ENCODE measurements around the gene CCDC85C.

CCDC85C gene

DNA sequence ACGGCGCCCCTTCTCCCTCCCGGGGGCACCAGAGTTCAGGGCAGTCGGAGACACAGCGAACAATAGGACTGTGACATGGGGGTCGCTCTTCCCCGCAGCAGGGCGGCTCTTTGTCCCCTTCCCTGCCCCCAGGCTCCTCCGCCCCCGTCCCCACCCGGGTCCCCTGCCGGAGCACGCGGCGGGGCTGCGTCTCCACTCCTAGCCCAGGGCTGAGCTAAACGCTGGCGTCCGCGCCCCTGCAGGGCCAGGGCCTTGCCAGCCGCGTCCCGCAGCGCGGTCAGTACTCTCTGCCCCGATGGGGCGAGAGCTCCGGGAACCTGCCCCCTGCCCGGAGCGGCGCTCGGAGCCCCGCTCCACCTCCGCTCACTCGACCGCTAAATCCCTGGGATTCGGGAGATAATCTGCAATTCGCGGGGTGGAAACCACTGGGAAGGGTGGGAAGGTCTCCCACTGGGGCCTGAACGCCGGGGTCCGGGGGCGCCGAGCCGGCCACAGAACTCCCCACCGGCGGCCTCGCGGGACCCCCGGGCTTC lies 825 bp upstream of the CCDC85C start:
- DNase-seq: no peak

DNA sequence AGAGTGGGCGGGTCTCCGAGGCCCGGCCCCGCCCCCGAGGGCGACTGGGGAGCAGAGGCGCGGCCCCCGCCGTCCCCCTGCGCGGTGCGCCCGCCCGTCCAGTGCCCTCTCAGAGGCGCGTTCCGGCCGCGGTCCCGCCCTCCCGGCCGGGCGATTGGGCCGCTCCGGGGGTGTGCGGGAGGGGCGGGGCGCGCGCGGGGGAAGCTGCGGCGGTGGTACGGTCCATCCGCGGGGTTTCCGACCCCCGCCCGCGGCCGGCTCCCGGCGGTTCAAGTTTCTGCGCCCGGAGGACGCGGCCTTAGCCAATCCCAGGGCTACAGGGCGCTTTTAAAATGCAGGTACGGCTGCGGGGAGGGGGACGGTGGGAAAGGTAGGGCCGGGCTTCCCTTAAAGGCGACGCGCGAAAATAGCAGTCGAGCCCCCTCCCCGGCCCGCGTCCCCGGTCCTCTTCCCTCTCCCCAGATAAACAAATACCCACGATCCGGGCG lies 315 bp upstream of the CCDC85C start:
- DNase-seq: no peak

DNA sequence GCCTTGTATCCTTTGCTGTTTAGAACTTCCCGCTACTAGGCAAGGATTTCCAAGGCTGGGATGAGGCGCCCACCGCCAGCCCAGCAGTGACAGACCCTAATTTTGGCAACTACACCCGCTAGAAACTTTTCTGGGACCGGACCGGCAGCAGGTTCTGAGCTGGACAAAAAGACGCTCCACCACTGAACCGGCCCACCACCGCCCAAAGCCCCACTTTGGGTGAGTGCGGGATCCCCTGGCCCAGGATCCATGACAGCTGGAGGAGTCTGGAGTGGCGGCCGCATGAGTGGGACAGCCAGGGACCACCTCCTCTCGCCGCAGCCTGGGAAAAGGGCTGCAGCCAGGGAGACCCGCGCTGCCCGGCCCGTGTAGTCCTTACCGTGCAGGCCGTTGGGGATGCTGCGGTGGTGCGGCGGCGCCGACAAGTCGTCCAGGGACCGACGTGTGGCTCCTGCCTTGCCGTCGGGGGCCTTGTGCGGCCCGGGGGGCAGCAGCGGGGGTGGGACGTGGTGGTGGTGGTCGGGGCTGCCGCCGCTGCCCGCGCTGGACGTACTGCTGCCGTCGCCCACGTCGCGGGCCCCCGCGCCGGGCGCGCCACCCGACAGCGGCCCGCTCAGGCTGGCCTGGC lies 1.1 kb downstream of the CCDC85C start:
- DNase-seq: no peak

DNA sequence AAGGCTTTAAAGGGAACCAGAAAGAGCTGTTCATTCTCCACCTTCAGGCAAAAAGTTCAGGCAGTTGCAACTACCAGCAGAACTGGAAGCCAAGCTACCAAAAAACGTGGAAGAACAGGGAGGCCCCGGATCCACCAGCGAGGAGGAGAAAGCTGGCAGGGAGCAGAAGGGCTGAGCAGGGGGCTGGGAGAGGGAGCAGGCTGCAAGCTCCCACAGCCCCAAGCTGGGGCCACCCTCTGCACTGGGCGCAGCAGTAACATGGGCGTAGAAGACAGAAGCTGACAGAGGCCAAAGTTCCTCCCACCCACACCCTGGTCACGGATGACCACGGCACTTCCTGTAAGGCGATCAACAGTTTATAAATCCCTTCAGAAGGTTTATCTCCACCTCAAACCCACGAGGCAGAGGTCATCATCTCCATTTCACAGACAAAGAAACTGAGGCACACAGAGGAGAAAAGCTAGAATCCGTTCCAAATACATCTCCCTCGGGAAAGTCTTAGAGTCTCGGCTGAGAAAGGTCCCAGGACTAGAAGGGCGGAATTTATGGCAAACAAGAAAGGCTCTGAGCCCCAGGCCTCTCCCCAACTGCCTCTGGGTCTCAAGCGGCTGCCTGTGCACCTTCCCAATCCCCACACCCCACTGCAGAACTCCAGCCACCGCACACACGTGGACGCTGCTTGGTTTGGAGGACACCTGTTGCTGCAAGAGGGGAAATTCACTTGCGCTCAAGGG lies 1.8 kb downstream of the CCDC85C start:
- no peak for DNase-seq

DNA sequence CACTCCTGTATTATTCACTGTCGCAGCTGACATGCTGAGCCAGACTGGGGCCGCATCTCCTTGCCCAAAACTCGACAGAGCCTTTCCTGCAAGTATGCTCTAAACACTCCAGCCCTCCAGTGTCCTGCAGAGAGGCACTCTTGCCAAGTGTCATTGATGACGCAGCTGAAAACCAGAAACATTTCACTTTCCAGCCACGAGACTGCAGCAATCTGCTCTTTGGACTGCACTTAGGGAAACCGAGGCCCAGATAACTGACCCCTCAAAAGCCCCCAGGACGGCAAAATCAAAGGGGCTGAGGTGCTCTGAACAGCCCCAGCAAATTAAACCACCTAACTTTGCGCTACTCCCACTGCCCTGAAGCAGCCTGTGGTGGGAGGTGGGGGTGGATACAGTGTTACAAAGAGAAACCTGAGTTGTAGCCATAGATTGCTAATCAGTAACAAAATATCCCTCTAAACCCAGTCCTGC lies 2.6 kb downstream of the CCDC85C start:
- DNase-seq: no peak

DNA sequence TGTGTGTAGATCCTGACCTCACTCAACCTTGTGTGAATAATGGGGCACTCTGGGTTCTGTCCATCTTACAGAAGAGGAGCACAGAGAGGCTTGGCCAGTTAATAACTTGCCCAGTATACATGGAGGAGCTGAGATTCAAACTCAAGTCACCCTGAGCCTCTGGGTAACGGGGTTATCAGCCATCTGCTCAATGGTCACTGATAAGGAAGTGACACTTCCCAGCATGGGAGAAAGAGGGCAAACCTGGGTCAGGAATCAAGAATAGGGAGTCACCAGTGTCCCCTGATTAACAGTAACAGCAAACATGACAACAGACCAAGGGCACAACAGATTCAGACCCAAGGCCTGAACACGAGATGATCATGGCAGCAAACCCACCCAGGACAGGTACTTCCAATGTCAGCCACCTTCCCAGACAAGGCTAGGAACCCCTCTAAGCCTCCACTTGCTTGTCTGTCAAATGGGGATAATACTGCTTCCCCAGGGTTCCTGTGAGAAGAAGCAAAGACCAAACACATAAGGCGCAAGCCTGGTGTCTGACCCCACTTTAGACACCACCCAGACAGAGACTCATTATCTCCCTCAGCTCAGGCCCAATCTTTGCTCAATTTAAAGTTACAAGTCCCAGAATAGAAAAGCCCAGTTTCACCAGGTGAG lies 3.6 kb downstream of the CCDC85C start:
- DNase-seq: no peak

DNA sequence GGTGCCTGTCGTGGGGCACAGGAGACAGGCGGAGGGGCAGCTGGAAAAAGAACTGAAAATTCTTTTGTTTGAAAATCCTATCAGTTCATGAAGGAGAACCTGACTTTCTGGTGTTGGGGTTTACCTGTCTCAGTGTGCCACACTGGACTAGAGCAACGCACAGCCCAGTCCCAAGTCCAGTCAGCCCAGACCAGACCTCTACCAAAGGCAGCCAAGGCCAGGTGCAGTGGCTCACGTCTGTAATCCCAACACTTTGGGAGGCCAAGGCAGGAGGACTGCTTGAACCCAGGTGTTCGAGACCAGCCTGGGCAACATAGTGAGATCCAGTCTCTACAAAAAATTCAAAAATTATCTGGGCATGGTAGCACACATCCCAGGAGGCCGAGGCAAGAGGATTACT lies 4.6 kb downstream of the CCDC85C start:
- DNase-seq: no peak

DNA sequence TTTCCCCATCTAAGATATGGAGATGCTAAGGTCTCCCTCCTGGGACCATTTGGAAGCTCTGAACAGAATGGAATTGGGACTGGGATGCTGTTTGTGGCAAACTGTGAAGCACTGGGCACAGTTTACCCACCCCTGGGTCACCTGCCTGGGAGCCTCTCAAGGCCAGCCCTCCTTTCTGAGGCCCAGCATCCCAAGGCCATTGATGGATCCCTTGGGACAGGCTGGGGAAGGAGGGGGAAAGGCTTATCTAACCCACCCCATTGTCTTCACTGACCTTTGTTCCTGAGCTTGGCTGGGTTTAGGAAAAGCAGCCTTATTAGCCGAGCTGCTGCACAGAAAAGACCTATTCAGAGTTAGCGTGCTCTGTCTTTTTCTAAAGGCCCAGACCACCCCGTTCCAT lies 5.2 kb downstream of the CCDC85C start:
- no peak for DNase-seq

DNA sequence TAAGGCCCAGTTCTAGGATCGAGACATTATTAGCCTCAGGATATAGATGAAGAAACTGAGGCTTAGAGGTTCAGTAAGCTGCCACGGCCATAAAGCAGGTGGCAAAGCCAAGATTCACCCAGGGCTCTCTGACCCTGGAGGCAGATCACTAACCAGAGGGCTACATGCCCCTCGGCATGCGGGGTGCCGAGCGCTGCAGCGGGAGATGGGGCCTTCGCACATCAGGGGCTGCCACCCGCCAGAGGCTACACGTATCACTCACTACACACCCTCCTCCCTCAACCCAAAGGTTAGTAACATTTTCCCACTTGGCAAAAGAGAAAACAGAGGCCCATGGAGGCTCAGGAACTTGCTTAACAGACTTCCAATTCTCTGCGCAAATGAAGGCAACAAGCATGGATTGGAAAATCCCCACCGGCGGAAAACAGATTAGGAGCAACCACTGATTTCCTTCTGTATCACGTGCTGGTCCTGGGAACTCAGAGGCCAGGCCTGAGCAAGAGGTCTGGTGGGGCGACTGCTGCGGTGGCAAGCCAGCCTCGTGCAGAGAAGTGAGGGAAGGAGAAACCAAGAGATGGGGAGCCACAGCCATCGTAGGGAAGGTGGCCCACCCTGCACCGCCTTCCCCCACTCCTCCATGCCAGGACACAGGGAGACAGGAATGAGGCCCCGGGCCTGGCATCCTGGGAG lies 6.0 kb downstream of the CCDC85C start:
- DNase-seq: no peak

DNA sequence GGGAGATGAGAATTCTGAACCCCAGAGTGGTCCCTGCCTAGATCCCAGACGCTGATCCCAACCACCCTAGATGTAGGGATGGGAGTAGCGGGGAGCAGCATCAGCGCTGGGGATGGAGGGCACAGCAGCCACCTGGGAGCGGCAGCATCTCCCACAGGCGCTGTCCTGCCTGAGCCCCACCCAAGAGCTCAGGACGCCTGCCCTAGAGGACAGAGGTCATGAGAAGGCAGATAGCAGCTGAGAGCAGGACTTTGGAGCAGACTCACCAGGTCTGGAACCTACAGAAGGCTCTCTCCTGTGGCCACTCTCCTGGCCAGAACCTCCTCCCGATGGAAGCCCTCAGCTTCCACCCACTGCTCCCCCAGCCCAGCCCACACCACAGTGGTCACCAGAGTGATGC lies 7.2 kb downstream of the CCDC85C start:
- no peak for DNase-seq

DNA sequence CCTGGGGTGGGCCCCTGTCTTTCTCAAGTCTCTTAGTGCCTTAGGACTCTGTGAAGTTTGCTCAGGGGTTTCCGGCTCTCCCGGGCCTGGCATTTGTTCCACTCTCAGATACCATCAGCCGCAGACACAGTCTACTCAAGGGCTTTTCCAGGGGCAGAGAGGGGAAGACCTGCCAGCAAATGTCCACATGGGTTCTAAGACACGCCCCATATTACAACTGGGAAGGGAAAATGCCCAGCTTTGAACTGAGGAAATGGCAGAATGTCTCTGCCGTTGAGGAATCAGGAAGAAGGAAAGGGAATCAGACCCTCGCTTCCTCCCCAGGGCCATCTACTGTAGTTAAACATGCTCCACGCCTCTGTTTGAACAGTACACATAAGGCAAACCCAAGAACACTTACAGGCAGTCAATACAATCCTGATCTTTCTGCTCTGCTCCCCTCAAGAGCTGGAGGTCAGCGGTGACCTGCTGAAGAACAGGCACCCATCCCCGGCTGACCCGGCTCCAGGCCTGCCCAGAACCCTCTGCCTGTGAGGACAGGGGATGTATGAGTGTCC lies 7.9 kb downstream of the CCDC85C start:
- no peak for DNase-seq

DNA sequence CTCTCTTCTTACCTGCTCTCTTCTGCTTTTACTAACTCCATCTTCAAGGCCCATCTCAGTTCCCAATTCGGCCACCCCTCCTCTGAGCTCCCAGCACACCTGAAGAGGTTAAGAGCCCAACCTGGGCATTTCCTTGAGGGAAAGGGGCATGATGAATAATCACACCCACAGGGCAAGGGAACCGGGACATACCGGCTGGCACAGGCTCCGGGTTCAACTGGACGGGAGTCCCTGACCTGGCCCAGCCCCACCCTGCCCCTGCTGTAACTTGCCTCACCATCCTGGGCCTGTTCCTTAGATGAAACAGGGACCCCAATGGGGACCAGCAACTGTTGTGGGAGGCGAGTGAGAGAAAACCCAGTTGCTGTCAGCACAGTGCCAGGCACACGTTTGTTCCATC lies 8.5 kb downstream of the CCDC85C start:
- DNase-seq: no peak

DNA sequence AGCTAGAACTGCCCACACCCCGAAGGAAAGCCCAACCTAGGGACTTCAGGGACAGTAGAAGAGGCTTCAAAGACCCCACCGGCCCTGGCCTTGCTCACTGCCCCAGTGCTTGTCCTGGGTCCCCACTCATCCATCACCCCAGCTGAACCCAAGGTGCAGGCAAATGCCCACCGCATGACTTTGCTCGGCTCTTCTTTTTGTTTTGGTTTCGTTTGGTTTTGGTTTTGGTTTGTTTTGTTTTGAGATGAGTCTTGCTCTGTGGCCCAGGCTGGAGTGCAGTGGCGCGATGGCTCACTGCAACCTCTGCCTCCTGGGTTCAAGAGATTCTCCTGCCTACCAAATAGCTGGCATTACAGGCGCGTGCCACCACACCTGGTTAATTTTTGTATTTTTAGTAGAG lies 9.0 kb downstream of the CCDC85C start:
- DNase-seq: no peak

DNA sequence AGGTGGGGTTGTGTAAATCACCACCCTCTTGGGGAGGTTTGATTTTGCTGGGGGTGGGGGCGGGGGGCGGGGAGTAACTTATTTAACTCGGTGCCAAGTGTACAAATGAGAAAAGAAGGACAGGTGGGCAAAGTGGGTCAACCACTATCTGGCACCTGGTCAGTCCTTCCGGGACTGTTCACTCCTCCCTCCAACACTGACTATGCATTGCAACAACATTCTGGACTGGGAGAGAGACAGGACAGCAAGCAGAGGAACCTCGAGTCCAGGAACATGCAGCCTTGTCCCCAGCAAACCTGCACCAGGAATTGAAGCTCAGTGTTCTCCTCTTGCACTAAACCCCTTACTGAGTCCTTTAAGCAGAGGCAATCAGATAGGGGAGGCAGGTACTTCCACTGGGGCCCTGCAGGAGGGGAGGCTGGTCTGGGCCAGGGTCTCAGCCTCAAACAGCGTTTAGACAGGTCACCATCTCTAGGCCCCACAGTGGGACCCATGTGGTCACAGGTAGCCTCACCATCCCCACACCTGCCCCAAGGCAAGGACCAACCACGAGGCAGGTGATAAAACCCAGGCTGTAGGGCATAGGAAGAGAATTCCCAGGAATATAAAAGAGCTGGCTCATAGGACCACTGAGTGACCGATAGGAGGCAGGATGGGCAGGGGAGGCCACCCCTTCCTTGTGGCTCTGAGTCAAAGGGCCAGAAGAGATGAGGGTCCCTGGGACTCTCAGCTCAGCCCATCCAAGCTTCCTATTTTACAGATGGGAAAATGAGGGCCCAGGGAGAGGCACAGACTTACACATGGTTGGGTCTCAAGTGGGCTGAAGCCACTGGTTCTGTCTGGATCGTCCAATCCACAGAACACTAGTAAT lies 9.8 kb downstream of the CCDC85C start:
- no peak for DNase-seq

DNA sequence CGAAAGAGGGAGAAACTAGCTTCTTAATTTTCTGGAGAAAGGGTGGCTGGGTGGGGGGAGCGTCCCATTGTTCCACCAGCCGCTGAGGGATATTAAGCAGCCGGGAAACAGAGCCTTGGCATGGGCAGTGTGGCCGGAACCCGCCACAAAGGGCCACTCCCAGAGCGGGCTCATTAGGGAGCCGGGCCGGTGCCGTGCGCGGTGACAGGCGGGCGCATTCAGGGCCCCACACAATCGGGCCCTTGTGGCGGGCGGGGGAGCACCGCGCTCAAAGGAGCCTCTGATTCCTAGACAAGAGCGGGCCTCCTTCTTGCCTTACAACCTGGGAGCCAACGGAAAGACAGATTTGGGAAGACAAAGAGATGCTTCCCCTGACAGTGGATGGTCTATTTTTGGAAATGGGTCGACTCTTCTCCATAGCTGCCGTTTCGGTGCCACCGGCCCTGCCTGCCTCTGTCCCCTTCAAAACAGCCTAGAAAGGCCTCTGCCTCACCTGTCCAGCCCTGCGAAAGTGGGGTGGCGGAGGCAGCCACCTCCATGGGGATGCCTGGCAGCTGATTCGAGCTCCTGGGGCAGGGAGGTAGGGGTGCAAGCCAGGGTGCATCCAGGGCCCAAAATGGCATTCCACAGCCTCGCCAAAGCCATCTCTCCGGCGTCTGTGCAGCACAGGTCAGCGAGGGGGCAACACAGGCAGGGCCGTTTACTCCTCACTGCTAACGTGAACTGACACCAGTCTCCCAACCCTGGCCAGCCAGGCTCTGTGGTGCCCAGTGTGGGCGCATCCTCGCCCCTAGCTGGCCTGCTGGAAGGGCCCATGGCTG lies 10.9 kb downstream of the CCDC85C start:
- DNase-seq: no peak

DNA sequence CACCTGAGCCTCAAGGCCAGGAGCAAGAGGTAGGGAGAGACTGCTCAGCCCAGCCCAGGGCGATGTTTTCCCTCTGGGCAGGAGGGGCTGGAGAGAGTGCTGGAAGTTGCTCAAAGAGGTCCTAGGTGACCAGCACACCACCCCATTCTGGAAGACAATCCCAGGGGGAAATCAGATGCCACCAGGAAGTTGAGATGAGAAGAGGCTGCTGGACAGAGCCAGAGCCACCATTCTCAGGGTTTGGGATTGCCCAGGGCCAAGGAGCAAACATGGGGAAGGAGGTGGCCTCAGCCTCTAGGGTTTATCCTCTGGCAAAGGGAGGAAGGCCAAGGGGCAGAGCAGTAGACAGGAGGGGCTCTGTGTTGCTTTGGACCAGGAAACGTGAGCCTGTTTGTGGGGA lies 11.6 kb downstream of the CCDC85C start:
- DNase-seq: no peak

DNA sequence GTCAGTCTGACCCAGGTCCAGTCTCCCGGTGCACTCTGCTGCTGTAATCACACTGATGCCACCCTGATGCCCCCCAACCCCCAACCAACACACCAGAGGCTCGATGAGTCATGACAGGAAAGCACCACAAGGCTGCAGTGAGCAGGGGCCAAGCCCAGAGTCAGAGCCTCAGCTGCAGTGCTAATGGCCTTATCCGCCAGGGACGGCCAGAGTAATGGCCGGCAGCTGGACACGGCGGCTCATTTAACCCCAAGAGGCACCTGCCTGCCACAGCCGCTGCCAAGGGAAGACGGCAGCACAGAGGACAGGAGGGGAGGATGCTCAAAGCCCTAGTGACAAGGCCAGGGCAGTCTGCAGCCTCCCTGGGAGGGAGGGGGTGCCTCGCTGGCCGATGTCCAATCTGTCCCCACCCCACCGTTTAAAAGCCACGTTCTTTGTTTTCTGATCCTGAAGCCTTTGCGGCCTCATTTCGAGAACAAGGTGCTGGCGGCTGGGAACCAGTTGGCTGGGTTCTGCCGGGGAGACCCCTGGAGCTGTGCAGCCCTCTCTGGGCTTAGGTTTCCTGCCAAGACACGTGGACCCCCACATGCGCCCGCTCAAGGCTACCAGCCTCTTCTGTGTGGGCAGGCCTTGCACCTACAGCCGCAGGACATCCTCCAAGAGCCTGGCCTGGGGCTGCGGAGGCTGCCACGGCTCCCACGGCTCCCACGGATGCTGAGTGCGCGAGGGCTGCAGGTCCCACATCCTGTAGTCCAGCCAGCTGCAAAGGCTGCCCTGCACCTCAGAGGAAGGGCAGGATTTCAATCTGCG lies 13.1 kb downstream of the CCDC85C start:
- no peak for DNase-seq

DNA sequence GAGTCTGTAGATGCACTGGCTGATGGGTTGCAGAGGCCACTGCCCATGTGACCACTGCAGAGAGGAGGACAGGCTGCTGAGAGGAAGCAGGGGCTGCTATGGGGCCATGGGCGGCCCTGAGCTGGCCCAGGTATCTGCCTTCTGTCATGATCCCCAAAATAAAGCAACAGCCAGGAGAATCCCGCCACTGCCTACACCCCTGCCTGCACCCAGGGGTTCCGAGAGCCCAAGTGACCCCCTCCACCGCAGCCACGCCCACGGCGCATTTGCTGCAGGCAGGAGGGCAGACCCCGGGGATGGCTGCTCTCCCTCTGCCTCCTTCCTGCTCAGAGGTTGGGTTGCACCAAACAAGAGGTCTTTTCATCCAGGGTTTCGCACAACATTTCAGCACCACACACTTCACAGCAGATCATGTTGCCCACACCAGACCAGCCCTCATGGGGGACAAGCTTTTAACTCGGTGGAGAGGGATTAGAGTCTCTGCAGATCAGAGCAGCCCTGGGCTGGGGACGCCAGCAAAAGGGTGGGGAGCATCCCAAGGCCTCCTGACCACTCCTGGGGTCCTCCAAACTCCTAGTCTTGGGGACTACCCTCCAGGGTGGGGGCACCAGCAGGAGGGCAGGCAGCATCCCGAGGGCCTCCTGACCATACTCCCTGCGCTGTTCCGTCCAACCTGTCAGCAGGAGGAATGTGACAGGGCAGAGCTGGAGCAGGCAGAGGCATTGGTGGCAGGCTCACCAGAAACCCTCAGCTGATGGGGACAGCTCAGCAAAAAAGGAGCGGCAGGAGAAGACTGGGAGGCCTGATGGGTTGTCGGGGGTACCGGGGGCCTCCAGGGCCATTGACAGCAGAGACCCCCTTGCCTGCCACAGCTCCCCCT lies 14.1 kb downstream of the CCDC85C start:
- DNase-seq: no peak

DNA sequence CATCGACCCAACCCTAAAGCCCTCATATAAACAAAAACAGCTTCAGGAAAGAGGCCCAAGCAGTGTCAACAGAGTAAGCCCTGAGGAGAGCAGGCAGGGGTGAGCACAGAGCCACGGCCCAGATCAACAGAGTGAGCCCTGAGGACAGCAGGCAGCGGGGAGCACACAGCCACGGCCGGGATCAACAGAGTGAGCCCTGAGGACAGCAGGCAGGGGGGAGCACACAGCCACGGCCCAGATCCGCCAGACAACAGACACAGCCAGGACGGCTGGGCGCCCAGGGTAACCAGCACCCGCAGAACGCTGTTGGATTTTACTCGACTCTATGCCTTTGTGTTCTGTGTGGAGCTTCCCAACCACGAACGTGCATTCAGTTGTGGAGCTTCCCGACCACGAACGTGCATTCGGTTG lies 15.0 kb downstream of the CCDC85C start:
- no peak for DNase-seq
